Endothelial cell (in vitro differentiated cells): Measurements from ENCODE around the gene RGS13. TPM values are rescaled to one million over a fixed set of nuclear protein-coding genes. Genes with fewer than 3 reads are reported as not detected.

Experiments used
- DNase-seq: peaks from one replicate; pipeline ENCODE4 v3.0.0; 2021; ENCODE audit warnings: low spot score
- H3K27ac Mint-ChIP-seq: one replicate; pipeline ENCODE4 v1.8.0; 2021; ENCODE audit warnings: mixed read lengths, inconsistent platforms; ENCODE audit not compliant: unreplicated experiment
- H3K27me3 Mint-ChIP-seq: one replicate; pipeline ENCODE4 v1.8.0; 2021; ENCODE audit warnings: mild to moderate bottlenecking, moderate library complexity, mixed read lengths, inconsistent platforms; ENCODE audit not compliant: unreplicated experiment
- H3K36me3 Mint-ChIP-seq: one replicate; pipeline ENCODE4 v1.8.0; 2021; ENCODE audit warnings: mild to moderate bottlenecking, low read depth, mixed read lengths, inconsistent platforms; ENCODE audit not compliant: unreplicated experiment
- H3K4me1 Mint-ChIP-seq: one replicate; pipeline ENCODE4 v1.8.0; 2021; ENCODE audit warnings: mild to moderate bottlenecking, mixed read lengths, inconsistent platforms; ENCODE audit not compliant: unreplicated experiment
- H3K4me3 Mint-ChIP-seq: one replicate; pipeline ENCODE4 v1.8.0; 2021; ENCODE audit warnings: mild to moderate bottlenecking, mixed read lengths, inconsistent platforms; ENCODE audit not compliant: unreplicated experiment
- H3K9me3 Mint-ChIP-seq: one replicate; pipeline ENCODE4 v1.8.0; 2021; ENCODE audit warnings: mixed read lengths, inconsistent platforms; ENCODE audit not compliant: unreplicated experiment
- total RNA-seq: library from RNA; stranded (reverse); fragmentation: NEBNext Ultra II Directional; extraction: Animal tissue kit (Norgen Biotek cat#: 25700); gene quantifications from one replicate; pipeline ENCODE4 v1.2.1, GENCODE V29; 2021; ENCODE audit not compliant: unreplicated experiment
- TF ChIP-seq, protein P1 (sequence below): fragments of 200-600 bp; sonication (generic); IDR thresholded peaks from one replicate; pipeline ENCODE4 v1.5.0; 2021; ENCODE audit warnings: antibody characterized with exemption; ENCODE audit not compliant: unreplicated experiment

RGS13 gene
- total RNA-seq, 1 donor from 2014 or later: not detected

DNA sequence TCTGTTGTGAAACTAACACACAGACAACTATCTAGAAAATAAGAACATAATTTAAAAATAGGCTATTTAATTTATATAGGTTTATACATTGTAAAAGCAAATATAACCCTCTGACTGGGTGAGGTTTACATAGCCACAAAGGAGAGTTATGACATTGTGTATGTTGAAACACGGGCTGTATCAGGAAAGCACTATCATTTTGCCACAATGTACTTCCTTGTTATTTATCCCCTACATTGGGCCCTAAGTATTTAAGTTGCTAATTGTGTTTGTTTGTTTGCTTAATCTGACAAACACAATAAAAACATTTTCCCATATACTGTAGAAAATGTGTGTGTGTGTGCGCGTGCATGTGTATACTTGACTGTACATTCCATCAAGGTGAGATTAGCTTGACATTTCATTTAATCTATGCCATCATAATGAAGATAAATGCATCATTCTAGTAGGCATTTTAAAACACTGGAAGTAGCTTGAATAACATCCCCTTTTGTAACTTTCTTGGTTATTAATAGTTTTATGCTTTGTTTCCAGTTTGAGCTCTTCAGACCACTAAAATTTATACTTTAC is 72.1 kb downstream of the RGS13 start:
- H3K27me3 Mint-ChIP-seq: no peaks in the 10 kb centered on the region
- no peaks in the 10 kb centered on the region for H3K9me3 Mint-ChIP-seq
- no peaks in the 10 kb centered on the region for H3K36me3 Mint-ChIP-seq
- H3K27ac Mint-ChIP-seq: no peak overlapping the region
- H3K4me1 Mint-ChIP-seq: no peaks in the 10 kb centered on the region
- TF ChIP-seq, protein P1, sequence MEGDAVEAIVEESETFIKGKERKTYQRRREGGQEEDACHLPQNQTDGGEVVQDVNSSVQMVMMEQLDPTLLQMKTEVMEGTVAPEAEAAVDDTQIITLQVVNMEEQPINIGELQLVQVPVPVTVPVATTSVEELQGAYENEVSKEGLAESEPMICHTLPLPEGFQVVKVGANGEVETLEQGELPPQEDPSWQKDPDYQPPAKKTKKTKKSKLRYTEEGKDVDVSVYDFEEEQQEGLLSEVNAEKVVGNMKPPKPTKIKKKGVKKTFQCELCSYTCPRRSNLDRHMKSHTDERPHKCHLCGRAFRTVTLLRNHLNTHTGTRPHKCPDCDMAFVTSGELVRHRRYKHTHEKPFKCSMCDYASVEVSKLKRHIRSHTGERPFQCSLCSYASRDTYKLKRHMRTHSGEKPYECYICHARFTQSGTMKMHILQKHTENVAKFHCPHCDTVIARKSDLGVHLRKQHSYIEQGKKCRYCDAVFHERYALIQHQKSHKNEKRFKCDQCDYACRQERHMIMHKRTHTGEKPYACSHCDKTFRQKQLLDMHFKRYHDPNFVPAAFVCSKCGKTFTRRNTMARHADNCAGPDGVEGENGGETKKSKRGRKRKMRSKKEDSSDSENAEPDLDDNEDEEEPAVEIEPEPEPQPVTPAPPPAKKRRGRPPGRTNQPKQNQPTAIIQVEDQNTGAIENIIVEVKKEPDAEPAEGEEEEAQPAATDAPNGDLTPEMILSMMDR: no peak
- DNase-seq: no peak
- H3K4me3 Mint-ChIP-seq: no peak overlapping the region

DNA sequence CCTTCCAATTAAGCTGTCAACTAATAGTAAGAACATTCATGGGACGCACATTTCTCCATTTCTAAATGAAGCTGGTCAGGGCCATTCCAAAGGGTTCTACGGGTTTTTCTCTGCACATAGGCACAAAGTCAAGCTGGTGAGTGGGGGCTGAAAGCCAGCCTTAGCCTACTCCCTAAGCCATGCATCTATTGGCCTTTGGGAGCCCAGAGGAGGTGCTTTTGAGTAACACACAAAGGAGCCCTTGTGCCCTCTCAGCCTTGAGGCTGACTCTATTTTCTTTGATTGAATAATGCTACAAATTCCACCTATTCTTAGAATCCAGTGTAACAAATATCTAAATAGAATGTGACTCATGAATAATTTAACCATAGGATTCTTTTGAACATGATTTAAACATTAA is 73.6 kb downstream of the RGS13 start:
- H3K27ac Mint-ChIP-seq: no peak overlapping the region
- no peak for DNase-seq
- H3K27me3 Mint-ChIP-seq: no peaks in the 10 kb centered on the region
- TF ChIP-seq, protein P1: no peak
- no peaks in the 10 kb centered on the region for H3K9me3 Mint-ChIP-seq
- no peaks in the 10 kb centered on the region for H3K36me3 Mint-ChIP-seq
- no peak overlapping the region for H3K4me3 Mint-ChIP-seq
- H3K4me1 Mint-ChIP-seq: no peaks in the 10 kb centered on the region

Other genes starting within 250 kb of the RGS13 start
- gene RGS1, start 60.4 kb upstream of the RGS13 start, total RNA-seq: not detected
- 4.7 TPM for gene RGS2, start 172.9 kb downstream of the RGS13 start, total RNA-seq